Uterus (tissue), 2 donors: ENCODE data around the gene AADAT.

ENCODE experiments used
- CTCF ChIP-seq, 4 experiments: fragments of 200-600 bp in 2 of 4; fragments of 450-650 bp in 2 of 4; sonication (generic) in 2 of 4; IDR thresholded peaks; one replicate each; pipeline ENCODE4 v1.5.1; 2016 to 2019; ENCODE audit warnings: antibody characterized with exemption in 4 of 4, mild to moderate bottlenecking in 2 of 4, moderate library complexity in 1 of 4
- POLR2A ChIP-seq, 2 donors: fragments of 450-650 bp; IDR thresholded peaks; one replicate each; pipeline ENCODE4 v1.6.1; 2016; ENCODE audit warnings: antibody characterized with exemption in 2 of 2, mild to moderate bottlenecking in 1 of 2, moderate library complexity in 1 of 2

- TF ChIP-seq CTCF (IDR thresholded peaks at IDR 0.05) (no peak), POLR2A (IDR thresholded peaks at IDR 0.05) (no peak)
These were observed 24.9 kb upstream of the AADAT start for GRCh38 chr4:170114636-170115035.
